A549 treated with CORT108297 at 1 μM for 4 hours (cell line): ENCODE data around the gene ADSS2. TPM values are rescaled to one million over a fixed set of nuclear protein-coding genes. Genes with fewer than 3 reads are reported as not detected.

Source experiments
- total RNA-seq: library from RNA; stranded (reverse); fragments of 200-300 nt; extraction: Qiagen RNA extraction; gene quantifications from 5 replicates; pipeline ENCODE4 v1.2.3, GENCODE V29; 2022

The ADSS2 gene
- 44.3 to 62.5 TPM (median 48.2 TPM) in 5 replicates for total RNA-seq

GRCh38 chr1:244451539-244451950 is at the start of gene ADSS2:
Gene ADSS2 (minus strand): TSS chr1:244451909. CDS start chr1:244451817, 92 bp downstream.

GRCh38 chr1:244461245-244462071 is 9.7 kb upstream of the ADSS2 start, which contains the start of gene CATSPERE:
Gene CATSPERE (plus strand): TSS chr1:244461273. CDS start chr1:244461430, 157 bp downstream.

Other genes with a start within 250 kb of the ADSS2 start
- gene CATSPERE, start 9.4 kb upstream of the ADSS2 start, total RNA-seq: 0.02 to 0.22 TPM (median 0.09 TPM) in 5 replicates
- gene DESI2, start 201.2 kb upstream of the ADSS2 start, total RNA-seq: 27.1 to 34.2 TPM (median 30.5 TPM) in 5 replicates